Chondrocyte (in vitro differentiated cells): Measurements from ENCODE around the gene GTPBP4. TPM values are rescaled to one million over a fixed set of nuclear protein-coding genes. Genes with fewer than 3 reads are reported as not detected.
A peak's percentile ranks its signal among the peaks of the same experiment; 100 is the strongest.

Experiments used
- DNase-seq: peaks from one replicate; pipeline ENCODE4 v3.0.0; 2021; ENCODE audit warnings: mixed read lengths, low spot score
- H3K27ac Mint-ChIP-seq: one replicate; pipeline ENCODE4 v1.8.0; 2021; ENCODE audit warnings: mild to moderate bottlenecking, moderate library complexity, mixed read lengths; ENCODE audit not compliant: unreplicated experiment
- H3K27me3 Mint-ChIP-seq: 2 replicates; pipeline ENCODE4 v1.8.0; 2021; ENCODE audit warnings: low read depth, mixed read lengths
- H3K36me3 Mint-ChIP-seq: 2 replicates; pipeline ENCODE4 v1.8.0; 2021; ENCODE audit warnings: low read depth, mixed read lengths
- H3K4me1 Mint-ChIP-seq: 2 replicates; pipeline ENCODE4 v1.8.0; 2021; ENCODE audit warnings: low read depth, mild to moderate bottlenecking, mixed read lengths
- H3K4me3 Mint-ChIP-seq: one replicate; pipeline ENCODE4 v1.8.0; 2021; ENCODE audit warnings: mild to moderate bottlenecking, moderate library complexity, mixed read lengths; ENCODE audit not compliant: unreplicated experiment
- H3K9me3 Mint-ChIP-seq: 2 replicates; pipeline ENCODE4 v1.8.0; 2021; ENCODE audit warnings: low read depth, mixed read lengths
- CTCF ChIP-seq: fragments of 200-600 bp; sonication (generic); IDR thresholded peaks from 2 replicates; pipeline ENCODE4 v1.5.0; 2021; ENCODE audit warnings: antibody characterized with exemption, mild to moderate bottlenecking, moderate library complexity
- total RNA-seq: library from RNA; stranded (reverse); gene quantifications from 3 replicates; pipeline ENCODE4 v1.2.1, GENCODE V29; 2021

Gene GTPBP4
- total RNA-seq, 1 donor from 2014 or later = 48.5 TPM

GRCh38 chr10:988667-989545, 672 bp downstream of the GTPBP4 start:
- TF ChIP-seq CTCF = no peak
- H3K4me3 Mint-ChIP-seq = peak overlapping the region; percentile 88
- peaks cover 38% of the 10 kb centered on the region for H3K4me1 Mint-ChIP-seq
- no peak for DNase-seq
- no peaks in the 10 kb centered on the region for H3K27me3 Mint-ChIP-seq
- H3K36me3 Mint-ChIP-seq = peaks cover 4% of the 10 kb centered on the region
- peak overlapping the region; percentile 96 for H3K27ac Mint-ChIP-seq
- H3K9me3 Mint-ChIP-seq = no peaks in the 10 kb centered on the region

GRCh38 chr10:990808-991207, 2.6 kb downstream of the GTPBP4 start:
- peak overlapping the region; percentile 36 for H3K4me3 Mint-ChIP-seq
- no peak for TF ChIP-seq CTCF
- H3K36me3 Mint-ChIP-seq = peaks cover 20% of the 10 kb centered on the region
- no peaks in the 10 kb centered on the region for H3K9me3 Mint-ChIP-seq
- peaks cover 38% of the 10 kb centered on the region for H3K4me1 Mint-ChIP-seq
- no peak for DNase-seq
- H3K27me3 Mint-ChIP-seq = no peaks in the 10 kb centered on the region
- peak overlapping the region; percentile 15 for H3K27ac Mint-ChIP-seq

GRCh38 chr10:992467-992866, 4.2 kb downstream of the GTPBP4 start:
- no peak for DNase-seq
- Mint-ChIP-seq H3K9me3 (no peaks in the 10 kb centered on the region), H3K4me3 (no peak overlapping the region), H3K4me1 (peaks cover 28% of the 10 kb centered on the region), H3K27ac (no peak overlapping the region), H3K27me3 (no peaks in the 10 kb centered on the region), H3K36me3 (peaks cover 31% of the 10 kb centered on the region)
- no peak for TF ChIP-seq CTCF

GRCh38 chr10:992871-993270, 4.6 kb downstream of the GTPBP4 start:
- no peak for DNase-seq
- Mint-ChIP-seq H3K4me3 (no peak overlapping the region), H3K27me3 (no peaks in the 10 kb centered on the region), H3K36me3 (peaks cover 34% of the 10 kb centered on the region), H3K4me1 (peaks cover 26% of the 10 kb centered on the region), H3K27ac (no peak overlapping the region), H3K9me3 (no peaks in the 10 kb centered on the region)
- no peak for TF ChIP-seq CTCF

DNA sequence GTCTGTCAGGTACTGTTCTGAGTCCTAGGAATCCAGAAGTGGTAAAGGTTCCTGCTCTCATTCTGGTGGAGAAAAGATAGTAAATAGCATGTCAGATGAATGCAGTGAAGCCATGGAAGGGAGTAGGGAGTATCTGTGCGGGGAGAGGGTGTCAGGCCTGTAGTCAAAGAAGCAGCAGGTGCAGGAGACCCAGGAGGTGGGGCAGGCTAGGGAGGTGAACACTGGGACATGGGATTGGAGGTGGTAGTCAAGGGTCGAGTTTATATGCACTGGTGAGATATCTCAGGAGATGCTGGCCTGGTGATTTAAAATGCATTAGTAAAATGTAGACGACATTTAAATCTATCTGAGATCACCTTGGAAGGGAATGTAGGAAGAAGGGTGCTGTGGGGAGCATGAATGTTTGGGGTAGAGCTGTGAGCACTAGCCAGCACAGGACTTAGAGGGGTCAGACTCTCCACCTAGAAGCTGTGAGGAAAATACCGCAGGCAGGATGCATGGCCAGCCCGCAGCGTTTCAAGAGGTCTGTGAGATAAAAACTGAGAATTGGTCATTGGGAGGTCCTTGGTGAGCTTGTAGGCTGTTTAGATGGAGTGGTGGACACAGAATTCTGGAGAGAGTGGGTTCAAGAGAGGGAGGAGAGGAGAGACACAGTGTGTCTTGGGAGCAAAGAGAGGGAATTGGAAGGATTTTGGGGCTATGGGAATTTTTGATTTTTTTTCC, 6.8 kb downstream of the GTPBP4 start:
- H3K4me1 Mint-ChIP-seq = peaks cover 13% of the 10 kb centered on the region
- TF ChIP-seq CTCF = no peak
- H3K4me3 Mint-ChIP-seq = no peak overlapping the region
- peaks cover 47% of the 10 kb centered on the region for H3K36me3 Mint-ChIP-seq
- no peaks in the 10 kb centered on the region for H3K27me3 Mint-ChIP-seq
- no peaks in the 10 kb centered on the region for H3K9me3 Mint-ChIP-seq
- peak overlapping the region; percentile 19 for H3K27ac Mint-ChIP-seq
- DNase-seq = no peak
